ENCODE measurements around the gene SEL1L3.

The SEL1L3 gene

DNA sequence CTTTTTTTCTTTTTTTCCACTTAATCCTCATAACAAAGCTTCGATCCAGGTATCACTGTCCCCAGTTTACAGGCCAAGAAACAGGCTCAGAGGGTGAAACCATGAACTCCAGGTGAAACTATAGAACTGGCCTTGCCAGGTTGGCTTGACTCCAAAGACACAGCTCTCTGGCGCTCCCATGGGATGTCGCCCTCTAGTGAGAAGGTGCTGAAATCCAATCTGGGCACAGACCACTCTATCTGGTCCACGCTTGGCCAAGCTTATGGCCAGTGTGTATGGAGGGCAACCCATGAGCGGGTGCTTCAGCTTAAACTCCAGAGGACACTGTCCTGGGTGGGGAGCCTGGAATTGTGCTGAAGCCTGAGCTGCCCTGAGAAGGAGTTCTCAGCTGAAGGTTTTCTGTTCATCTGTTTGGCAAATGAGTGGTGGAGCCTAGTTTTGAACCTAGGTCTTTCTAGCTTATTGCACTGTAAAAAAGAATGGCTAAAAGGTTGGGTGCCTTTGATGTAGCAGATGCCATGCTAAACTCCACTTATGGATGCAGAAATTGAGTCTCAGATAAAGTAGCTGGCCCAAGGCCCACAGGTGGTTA, 70.5 kb downstream of the SEL1L3 start:
- CTCF ChIA-PET = interaction anchor here (0.6 to 1.4 kb wide), 11 partner anchors 8 to 1434 kb away, joined by 3 to 7 read pairs (median 3); no protein-coding TSS in a partner anchor
- H3K9me3 ChIP-seq (ENCODE audit: control insufficient read depth, insufficient read depth, low read depth, low read length) = no peaks in the 10 kb centered on the region
- no peak overlapping the region for H3K27ac ChIP-seq (ENCODE audit: extremely low read depth, low read depth, low read length)
- no peak overlapping the region for H3K4me3 ChIP-seq (ENCODE audit: low read depth, low read length)
- peaks cover 0 to 8% of the 10 kb centered on the region in 2 experiments; a peak in 1 of 3 replicates for H3K36me3 ChIP-seq (ENCODE audit: control insufficient read depth in 2 of 2, insufficient read depth in 1 of 2, low read length in 2 of 2)
- TF ChIP-seq ZNF544 (tag by site-specific recombination; IDR thresholded peaks at IDR 0.05) (no peak), ZNF529 (tag by site-specific recombination; IDR thresholded peaks at IDR 0.05; ENCODE audit: insufficient replicate concordance) (no peak), ZNF248 (tag by site-specific recombination; IDR thresholded peaks at IDR 0.05) (no peak), ZNF266 (tag by site-specific recombination; IDR thresholded peaks at IDR 0.05; ENCODE audit: low read depth) (no peak), ZNF660 (tag by site-specific recombination; IDR thresholded peaks at IDR 0.05) (no peak), ZNF311 (tag by site-specific recombination; IDR thresholded peaks at IDR 0.05; ENCODE audit: borderline replicate concordance) (no peak), ZNF791 (tag by site-specific recombination; IDR thresholded peaks at IDR 0.05) (no peak), ZNF510 (tag by site-specific recombination; IDR thresholded peaks at IDR 0.05; ENCODE audit: insufficient replicate concordance) (no peak), ZNF624 (tag by site-specific recombination; IDR thresholded peaks at IDR 0.05) (no peak), ZBTB20 (tag by site-specific recombination; IDR thresholded peaks at IDR 0.05) (no peak), BCL11B (tag by site-specific recombination; IDR thresholded peaks at IDR 0.05; ENCODE audit: low read depth) (no peak), ZNF473 (tag by site-specific recombination; IDR thresholded peaks at IDR 0.05) (no peak), GLI4 (tag by site-specific recombination; IDR thresholded peaks at IDR 0.05) (no peak)
- TF ChIP-seq, protein P1, sequence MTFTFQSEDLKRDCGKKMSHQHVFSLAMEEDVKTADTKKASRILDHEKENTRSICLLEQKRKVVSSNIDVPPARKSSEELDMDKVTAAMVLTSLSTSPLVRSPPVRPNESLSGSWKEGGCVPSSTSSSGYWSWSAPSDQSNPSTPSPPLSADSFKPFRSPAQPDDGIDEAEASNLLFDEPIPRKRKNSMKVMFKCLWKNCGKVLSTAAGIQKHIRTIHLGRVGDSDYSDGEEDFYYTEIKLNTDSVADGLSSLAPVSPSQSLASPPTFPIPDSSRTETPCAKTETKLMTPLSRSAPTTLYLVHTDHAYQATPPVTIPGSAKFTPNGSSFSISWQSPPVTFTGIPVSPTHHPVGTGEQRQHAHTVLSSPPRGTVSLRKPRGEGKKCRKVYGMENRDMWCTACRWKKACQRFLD (tag by site-specific recombination; IDR thresholded peaks at IDR 0.05) = no peak
- TF ChIP-seq, protein P2, sequence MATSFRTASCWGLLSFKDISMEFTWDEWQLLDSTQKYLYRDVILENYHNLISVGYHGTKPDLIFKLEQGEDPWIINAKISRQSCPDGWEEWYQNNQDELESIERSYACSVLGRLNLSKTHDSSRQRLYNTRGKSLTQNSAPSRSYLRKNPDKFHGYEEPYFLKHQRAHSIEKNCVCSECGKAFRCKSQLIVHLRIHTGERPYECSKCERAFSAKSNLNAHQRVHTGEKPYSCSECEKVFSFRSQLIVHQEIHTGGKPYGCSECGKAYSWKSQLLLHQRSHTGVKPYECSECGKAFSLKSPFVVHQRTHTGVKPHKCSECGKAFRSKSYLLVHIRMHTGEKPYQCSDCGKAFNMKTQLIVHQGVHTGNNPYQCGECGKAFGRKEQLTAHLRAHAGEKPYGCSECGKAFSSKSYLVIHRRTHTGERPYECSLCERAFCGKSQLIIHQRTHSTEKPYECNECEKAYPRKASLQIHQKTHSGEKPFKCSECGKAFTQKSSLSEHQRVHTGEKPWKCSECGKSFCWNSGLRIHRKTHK (tag by site-specific recombination; IDR thresholded peaks at IDR 0.05) = no peak
- no peaks in the 10 kb centered on the region for H3K4me1 ChIP-seq (ENCODE audit: control insufficient read depth, insufficient read depth, low read length)
- POLR2A ChIA-PET = no interaction called here

DNA sequence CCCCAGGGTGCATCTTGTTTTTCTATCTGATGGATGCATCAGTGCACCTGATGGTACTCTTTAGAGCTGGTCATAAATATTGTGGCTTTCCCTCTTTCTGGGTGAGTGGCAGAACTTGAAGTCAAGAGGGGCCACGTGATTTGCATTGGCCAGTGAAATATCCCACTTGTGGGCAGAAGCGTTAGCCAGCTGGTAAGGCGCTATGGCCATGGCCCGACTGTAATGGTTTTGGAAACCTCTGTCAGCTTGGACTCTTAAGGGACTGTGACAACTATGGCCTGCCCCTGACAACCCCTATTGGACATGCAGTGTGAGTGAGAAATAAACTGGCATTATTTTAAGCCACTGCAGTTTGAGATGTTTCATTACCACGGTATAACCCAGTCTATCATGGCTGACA, 72.8 kb downstream of the SEL1L3 start:
- CTCF ChIA-PET = interaction anchor here (1.1 kb wide), 1 partner anchor 348 kb away, joined by 4 read pairs; no protein-coding TSS in a partner anchor

DNA sequence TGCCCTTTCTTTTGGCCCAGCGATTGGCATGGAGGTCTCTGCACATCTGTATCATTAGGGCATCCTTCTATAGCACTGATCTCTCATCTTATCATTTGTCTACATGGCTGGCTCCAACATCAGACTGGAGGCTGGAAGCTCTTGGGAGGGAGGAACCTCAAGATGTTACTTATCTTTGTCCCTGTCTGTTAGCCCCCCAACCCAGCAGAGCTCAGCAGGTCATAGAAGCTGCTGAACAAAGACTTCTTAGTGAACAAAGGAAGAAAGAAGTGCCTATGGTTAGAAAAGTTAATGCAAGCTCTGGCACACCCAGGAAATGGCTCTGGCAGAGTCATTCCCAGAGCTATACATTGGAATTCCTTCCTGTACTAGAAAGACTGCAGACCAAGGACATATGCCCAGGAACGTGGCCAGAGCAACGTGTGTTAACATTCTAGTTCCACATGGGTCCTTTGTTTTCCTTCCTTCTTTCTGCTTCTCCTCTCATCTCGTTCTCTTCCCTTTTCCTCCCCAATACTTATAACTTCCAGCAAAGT, 74.0 kb downstream of the SEL1L3 start:
- Histone ChIP-seq H3K27ac (ENCODE audit: extremely low read depth, low read depth, low read length) (no peak overlapping the region), H3K36me3 (ENCODE audit: control insufficient read depth in 2 of 2, insufficient read depth in 1 of 2, low read length in 2 of 2) (peaks cover 0 to 8% of the 10 kb centered on the region in 2 experiments; a peak in 1 of 3 replicates), H3K4me1 (ENCODE audit: control insufficient read depth, insufficient read depth, low read length) (no peaks in the 10 kb centered on the region), H3K4me3 (ENCODE audit: low read depth, low read length) (no peak overlapping the region), H3K9me3 (ENCODE audit: control insufficient read depth, insufficient read depth, low read depth, low read length) (no peaks in the 10 kb centered on the region)
- ChIA-PET CTCF (no interaction called here), POLR2A (no interaction called here)
- TF ChIP-seq ZNF221 (tag by site-specific recombination; IDR thresholded peaks at IDR 0.05; ENCODE audit: borderline replicate concordance) = no peak
- TF ChIP-seq ZNF146 (tag by site-specific recombination; IDR thresholded peaks at IDR 0.05) = no peak
- TF ChIP-seq ZSCAN23 (tag by site-specific recombination; IDR thresholded peaks at IDR 0.05) = no peak
- TF ChIP-seq ZNF214 (tag by site-specific recombination; IDR thresholded peaks at IDR 0.05; ENCODE audit: borderline replicate concordance) = no peak
- TF ChIP-seq, protein P3, sequence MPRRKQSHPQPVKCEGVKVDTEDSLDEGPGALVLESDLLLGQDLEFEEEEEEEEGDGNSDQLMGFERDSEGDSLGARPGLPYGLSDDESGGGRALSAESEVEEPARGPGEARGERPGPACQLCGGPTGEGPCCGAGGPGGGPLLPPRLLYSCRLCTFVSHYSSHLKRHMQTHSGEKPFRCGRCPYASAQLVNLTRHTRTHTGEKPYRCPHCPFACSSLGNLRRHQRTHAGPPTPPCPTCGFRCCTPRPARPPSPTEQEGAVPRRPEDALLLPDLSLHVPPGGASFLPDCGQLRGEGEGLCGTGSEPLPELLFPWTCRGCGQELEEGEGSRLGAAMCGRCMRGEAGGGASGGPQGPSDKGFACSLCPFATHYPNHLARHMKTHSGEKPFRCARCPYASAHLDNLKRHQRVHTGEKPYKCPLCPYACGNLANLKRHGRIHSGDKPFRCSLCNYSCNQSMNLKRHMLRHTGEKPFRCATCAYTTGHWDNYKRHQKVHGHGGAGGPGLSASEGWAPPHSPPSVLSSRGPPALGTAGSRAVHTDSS (tag by site-specific recombination; IDR thresholded peaks at IDR 0.05) = no peak
- no peak for TF ChIP-seq ZNF473 (tag by site-specific recombination; IDR thresholded peaks at IDR 0.05)
- TF ChIP-seq, protein P4, sequence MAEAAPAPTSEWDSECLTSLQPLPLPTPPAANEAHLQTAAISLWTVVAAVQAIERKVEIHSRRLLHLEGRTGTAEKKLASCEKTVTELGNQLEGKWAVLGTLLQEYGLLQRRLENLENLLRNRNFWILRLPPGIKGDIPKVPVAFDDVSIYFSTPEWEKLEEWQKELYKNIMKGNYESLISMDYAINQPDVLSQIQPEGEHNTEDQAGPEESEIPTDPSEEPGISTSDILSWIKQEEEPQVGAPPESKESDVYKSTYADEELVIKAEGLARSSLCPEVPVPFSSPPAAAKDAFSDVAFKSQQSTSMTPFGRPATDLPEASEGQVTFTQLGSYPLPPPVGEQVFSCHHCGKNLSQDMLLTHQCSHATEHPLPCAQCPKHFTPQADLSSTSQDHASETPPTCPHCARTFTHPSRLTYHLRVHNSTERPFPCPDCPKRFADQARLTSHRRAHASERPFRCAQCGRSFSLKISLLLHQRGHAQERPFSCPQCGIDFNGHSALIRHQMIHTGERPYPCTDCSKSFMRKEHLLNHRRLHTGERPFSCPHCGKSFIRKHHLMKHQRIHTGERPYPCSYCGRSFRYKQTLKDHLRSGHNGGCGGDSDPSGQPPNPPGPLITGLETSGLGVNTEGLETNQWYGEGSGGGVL (tag by site-specific recombination; IDR thresholded peaks at IDR 0.05) = no peak
- TF ChIP-seq ZNF174 (tag by site-specific recombination; IDR thresholded peaks at IDR 0.05) = no peak

More for the DNA sequence above, 72.8 kb downstream of the SEL1L3 start:
- Histone ChIP-seq H3K9me3 (ENCODE audit: control insufficient read depth, insufficient read depth, low read depth, low read length) (no peaks in the 10 kb centered on the region), H3K4me1 (ENCODE audit: control insufficient read depth, insufficient read depth, low read length) (no peaks in the 10 kb centered on the region), H3K27ac (ENCODE audit: extremely low read depth, low read depth, low read length) (no peak overlapping the region), H3K4me3 (ENCODE audit: low read depth, low read length) (no peak overlapping the region), H3K36me3 (ENCODE audit: control insufficient read depth in 2 of 2, insufficient read depth in 1 of 2, low read length in 2 of 2) (peaks cover 0 to 8% of the 10 kb centered on the region in 2 experiments; a peak in 1 of 3 replicates)
- POLR2A ChIA-PET = interaction anchor here (0.7 kb wide), 1 partner anchor 19 kb away, joined by 3 read pairs; no protein-coding TSS in a partner anchor
- no peak for TF ChIP-seq ZNF677 (tag by site-specific recombination; IDR thresholded peaks at IDR 0.05)
- no peak for TF ChIP-seq ZBTB20 (tag by site-specific recombination; IDR thresholded peaks at IDR 0.05)
- TF ChIP-seq ZNF132 (tag by site-specific recombination; IDR thresholded peaks at IDR 0.05; ENCODE audit: borderline replicate concordance) = no peak
- TF ChIP-seq ZNF169 (tag by site-specific recombination; IDR thresholded peaks at IDR 0.05) = no peak
- no peak for TF ChIP-seq IKZF3 (tag by site-specific recombination; IDR thresholded peaks at IDR 0.05)
- TF ChIP-seq BCL11A (tag by site-specific recombination; IDR thresholded peaks at IDR 0.05; ENCODE audit: low read depth) = no peak
- no peak for TF ChIP-seq ZNF510 (tag by site-specific recombination; IDR thresholded peaks at IDR 0.05; ENCODE audit: insufficient replicate concordance)
- TF ChIP-seq ZNF416 (tag by site-specific recombination; IDR thresholded peaks at IDR 0.05) = no peak
